ENCODE measurements around the gene AP3B1.

AP3B1 gene

DNA sequence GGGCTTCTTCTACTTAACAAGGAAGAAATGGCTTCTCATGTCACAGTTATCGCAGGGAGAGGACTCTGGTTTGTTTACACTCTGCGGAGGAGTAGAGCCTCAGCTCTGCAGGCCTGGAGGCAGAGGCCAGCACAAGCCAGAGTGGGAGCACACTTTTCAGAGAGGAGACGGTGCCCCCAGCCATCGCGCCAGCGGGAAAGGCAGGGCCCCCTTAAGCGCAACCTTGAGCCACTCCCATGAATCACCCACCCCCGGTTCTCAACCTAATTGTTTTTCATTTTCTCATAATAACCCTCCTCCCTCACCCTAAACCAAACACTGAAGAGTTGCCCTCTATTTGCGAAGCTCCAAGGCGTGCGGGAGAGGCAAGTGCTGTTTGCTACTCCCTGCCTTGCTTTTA, 309.9 kb downstream of the AP3B1 start:
- Histone ChIP-seq H3K14ac (ENCODE audit: low read length) (no peak overlapping the region), H3K4me1 (ENCODE audit: control insufficient read depth in 1 of 2, insufficient read depth in 2 of 2, low read length in 2 of 2) (peaks cover 8 to 9% of the 10 kb centered on the region in 2 experiments), H3K27ac (ENCODE audit: low read depth, low read length) (no peak overlapping the region), H3K27me3 (ENCODE audit: insufficient read depth, low read length) (no peaks in the 10 kb centered on the region), H3K9me3 (ENCODE audit: insufficient read depth, low read depth, low read length) (no peaks in the 10 kb centered on the region), H2AK5ac (ENCODE audit: low read length) (no peak overlapping the region), H3K79me2 (ENCODE audit: control insufficient read depth, insufficient read depth, low read length, poor library complexity) (no peaks in the 10 kb centered on the region), H4K91ac (ENCODE audit: low read depth, low read length) (no peak overlapping the region), H3K36me3 (ENCODE audit: control insufficient read depth in 1 of 2, insufficient read depth in 2 of 2, low read length in 2 of 2) (no peaks in the 10 kb centered on the region), H3K23ac (ENCODE audit: low read length) (no peak overlapping the region), H2AFZ (ENCODE audit: insufficient read depth, low read length, poor library complexity) (no peak overlapping the region), H2BK5ac (ENCODE audit: low read depth, low read length, poor library complexity) (no peak overlapping the region), H3K4me2 (ENCODE audit: low read length) (no peak overlapping the region), H3K79me1 (ENCODE audit: low read length) (no peaks in the 10 kb centered on the region), H3K4me3 (ENCODE audit: low read depth, low read length) (no peak overlapping the region), H3K18ac (ENCODE audit: low read length) (no peak overlapping the region), H2BK12ac (ENCODE audit: low read length) (no peak overlapping the region), H4K8ac (ENCODE audit: low read depth, low read length) (no peak overlapping the region), H3K9ac (ENCODE audit: low read length) (no peak overlapping the region), H2BK120ac (ENCODE audit: insufficient read depth, low read length, poor library complexity) (no peak overlapping the region), H3K4ac (ENCODE audit: low read depth, low read length) (no peak overlapping the region), H4K12ac (ENCODE audit: low read depth, low read length) (no peak overlapping the region)
- DNase-seq, result no peak
- WGBS (ENCODE audit: extremely low coverage, insufficient coverage, insufficient read length), result 100% methylated on average over 1 of the region's 11 CpGs

DNA sequence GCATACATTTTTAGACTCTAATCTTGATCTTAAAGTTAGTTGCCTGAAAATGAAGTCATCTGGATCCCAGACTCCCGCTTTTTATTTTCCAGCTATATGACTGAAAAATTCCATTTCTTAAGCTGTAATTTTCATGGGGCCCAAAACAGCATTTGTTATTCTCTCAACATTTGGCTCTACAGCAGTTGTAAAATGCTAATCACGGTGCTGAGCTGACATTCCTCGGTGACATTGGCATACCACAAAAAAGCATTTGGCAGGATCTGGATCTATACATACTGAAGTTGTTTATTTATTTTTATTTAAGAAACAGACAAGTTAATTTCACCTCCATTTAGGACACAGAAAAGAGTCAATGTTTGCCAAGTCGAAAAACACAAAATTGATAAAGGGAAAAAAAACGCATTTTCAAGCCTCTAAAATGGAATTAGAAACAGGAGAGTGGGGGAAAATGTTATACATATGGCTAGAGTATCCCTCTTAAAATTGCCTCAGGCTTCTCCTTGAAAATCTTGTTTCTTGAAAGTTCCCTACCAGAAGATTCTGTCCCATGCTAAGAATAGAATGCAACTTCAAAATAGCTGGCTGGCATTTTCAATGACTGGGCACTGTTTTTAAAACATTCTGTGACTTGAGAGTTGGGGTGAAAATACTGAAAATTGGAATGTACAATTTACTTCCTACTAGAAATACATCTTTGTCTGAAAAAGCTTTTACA, 310.9 kb downstream of the AP3B1 start:
- H3K79me2 ChIP-seq (ENCODE audit: control insufficient read depth, insufficient read depth, low read length, poor library complexity), result no peaks in the 10 kb centered on the region
- H3K18ac ChIP-seq (ENCODE audit: low read length), result no peak overlapping the region
- peaks cover 8 to 9% of the 10 kb centered on the region in 2 experiments for H3K4me1 ChIP-seq (ENCODE audit: control insufficient read depth in 1 of 2, insufficient read depth in 2 of 2, low read length in 2 of 2)
- H3K79me1 ChIP-seq (ENCODE audit: low read length), result no peaks in the 10 kb centered on the region
- no peak overlapping the region for H3K23ac ChIP-seq (ENCODE audit: low read length)
- no peak overlapping the region for H3K14ac ChIP-seq (ENCODE audit: low read length)
- no peak overlapping the region for H3K4ac ChIP-seq (ENCODE audit: low read depth, low read length)
- no peak for DNase-seq
- H3K27me3 ChIP-seq (ENCODE audit: insufficient read depth, low read length), result no peaks in the 10 kb centered on the region
- no peak overlapping the region for H2BK120ac ChIP-seq (ENCODE audit: insufficient read depth, low read length, poor library complexity)
- no peak overlapping the region for H3K9ac ChIP-seq (ENCODE audit: low read length)
- no peaks in the 10 kb centered on the region for H3K36me3 ChIP-seq (ENCODE audit: control insufficient read depth in 1 of 2, insufficient read depth in 2 of 2, low read length in 2 of 2)
- H3K27ac ChIP-seq (ENCODE audit: low read depth, low read length), result no peak overlapping the region
- no peaks in the 10 kb centered on the region for H3K9me3 ChIP-seq (ENCODE audit: insufficient read depth, low read depth, low read length)
- H2AFZ ChIP-seq (ENCODE audit: insufficient read depth, low read length, poor library complexity), result no peak overlapping the region
- no peak overlapping the region for H4K8ac ChIP-seq (ENCODE audit: low read depth, low read length)
- WGBS (ENCODE audit: extremely low coverage, insufficient coverage, insufficient read length), result no CpG with 5 or more reads among the region's 5 CpGs
- H2BK12ac ChIP-seq (ENCODE audit: low read length), result no peak overlapping the region
- no peak overlapping the region for H3K4me2 ChIP-seq (ENCODE audit: low read length)
- H3K4me3 ChIP-seq (ENCODE audit: low read depth, low read length), result no peak overlapping the region
- H2BK5ac ChIP-seq (ENCODE audit: low read depth, low read length, poor library complexity), result no peak overlapping the region
- no peak overlapping the region for H2AK5ac ChIP-seq (ENCODE audit: low read length)
- H4K91ac ChIP-seq (ENCODE audit: low read depth, low read length), result no peak overlapping the region
- H4K12ac ChIP-seq (ENCODE audit: low read depth, low read length), result no peak overlapping the region

DNA sequence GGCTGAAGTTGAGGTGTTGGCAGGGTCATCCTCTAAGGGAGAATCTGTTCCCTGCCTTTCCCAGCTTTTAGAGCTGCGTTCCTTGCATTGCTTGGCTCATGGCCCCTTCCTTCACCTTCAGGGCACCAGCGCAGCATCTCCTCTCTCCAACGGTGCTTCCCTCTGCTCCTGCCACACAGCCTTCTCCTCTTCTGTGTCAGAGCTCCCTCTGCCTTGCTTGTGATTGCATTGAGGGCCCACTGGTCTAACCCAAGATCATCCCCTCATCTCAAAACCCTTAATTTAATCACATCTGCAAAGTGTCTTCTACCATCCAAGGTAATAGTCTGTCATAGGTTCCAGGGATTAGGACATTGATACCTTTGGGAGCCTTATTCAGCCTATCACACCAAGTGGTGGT, 312.7 kb downstream of the AP3B1 start:
- H2BK12ac ChIP-seq (ENCODE audit: low read length), result no peak overlapping the region
- H4K12ac ChIP-seq (ENCODE audit: low read depth, low read length), result no peak overlapping the region
- H2BK120ac ChIP-seq (ENCODE audit: insufficient read depth, low read length, poor library complexity), result no peak overlapping the region
- H3K14ac ChIP-seq (ENCODE audit: low read length), result no peak overlapping the region
- no peaks in the 10 kb centered on the region for H3K36me3 ChIP-seq (ENCODE audit: control insufficient read depth in 1 of 2, insufficient read depth in 2 of 2, low read length in 2 of 2)
- no peaks in the 10 kb centered on the region for H3K79me1 ChIP-seq (ENCODE audit: low read length)
- H3K9ac ChIP-seq (ENCODE audit: low read length), result no peak overlapping the region
- no peak overlapping the region for H2AFZ ChIP-seq (ENCODE audit: insufficient read depth, low read length, poor library complexity)
- H3K4me1 ChIP-seq (ENCODE audit: control insufficient read depth in 1 of 2, insufficient read depth in 2 of 2, low read length in 2 of 2), result peaks cover 6 to 8% of the 10 kb centered on the region in 2 experiments
- no CpG with 5 or more reads among the region's 3 CpGs for WGBS (ENCODE audit: extremely low coverage, insufficient coverage, insufficient read length)
- no peak overlapping the region for H4K8ac ChIP-seq (ENCODE audit: low read depth, low read length)
- H3K9me3 ChIP-seq (ENCODE audit: insufficient read depth, low read depth, low read length), result no peaks in the 10 kb centered on the region
- H3K4ac ChIP-seq (ENCODE audit: low read depth, low read length), result no peak overlapping the region
- H3K18ac ChIP-seq (ENCODE audit: low read length), result no peak overlapping the region
- H3K23ac ChIP-seq (ENCODE audit: low read length), result no peak overlapping the region
- no peaks in the 10 kb centered on the region for H3K79me2 ChIP-seq (ENCODE audit: control insufficient read depth, insufficient read depth, low read length, poor library complexity)
- H2BK5ac ChIP-seq (ENCODE audit: low read depth, low read length, poor library complexity), result no peak overlapping the region
- no peak overlapping the region for H3K4me2 ChIP-seq (ENCODE audit: low read length)
- no peak for DNase-seq
- H3K4me3 ChIP-seq (ENCODE audit: low read depth, low read length), result no peak overlapping the region
- no peak overlapping the region for H4K91ac ChIP-seq (ENCODE audit: low read depth, low read length)
- H3K27me3 ChIP-seq (ENCODE audit: insufficient read depth, low read length), result no peaks in the 10 kb centered on the region
- H2AK5ac ChIP-seq (ENCODE audit: low read length), result no peak overlapping the region
- no peak overlapping the region for H3K27ac ChIP-seq (ENCODE audit: low read depth, low read length)

DNA sequence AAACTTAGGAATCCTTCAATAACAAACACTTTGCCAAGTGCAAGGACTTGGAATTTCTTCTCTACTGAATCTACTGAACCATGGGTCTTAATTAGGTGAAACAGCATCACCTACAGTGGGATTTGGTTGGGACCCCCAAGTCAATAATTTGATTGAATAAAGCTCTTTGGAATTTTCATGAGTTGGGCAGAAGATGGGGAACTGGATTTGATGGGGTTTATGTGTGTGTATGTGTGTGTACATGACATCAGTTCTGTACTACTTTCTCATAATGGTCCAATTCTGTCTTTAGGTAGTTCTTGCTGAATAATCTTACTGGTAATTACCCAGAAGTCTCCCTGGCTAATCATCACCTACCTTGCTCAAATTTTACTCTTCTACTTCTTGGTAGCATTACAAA, 319.9 kb downstream of the AP3B1 start:
- no peaks in the 10 kb centered on the region for H3K79me2 ChIP-seq (ENCODE audit: control insufficient read depth, insufficient read depth, low read length, poor library complexity)
- H3K27me3 ChIP-seq (ENCODE audit: insufficient read depth, low read length), result peaks cover 20% of the 10 kb centered on the region
- H2BK12ac ChIP-seq (ENCODE audit: low read length), result no peak overlapping the region
- no peak overlapping the region for H4K12ac ChIP-seq (ENCODE audit: low read depth, low read length)
- H4K8ac ChIP-seq (ENCODE audit: low read depth, low read length), result no peak overlapping the region
- H3K4ac ChIP-seq (ENCODE audit: low read depth, low read length), result no peak overlapping the region
- H3K9ac ChIP-seq (ENCODE audit: low read length), result no peak overlapping the region
- H3K14ac ChIP-seq (ENCODE audit: low read length), result no peak overlapping the region
- H3K4me1 ChIP-seq (ENCODE audit: control insufficient read depth in 1 of 2, insufficient read depth in 2 of 2, low read length in 2 of 2), result peaks cover 6 to 10% of the 10 kb centered on the region in 2 experiments
- no peak overlapping the region for H3K23ac ChIP-seq (ENCODE audit: low read length)
- no peaks in the 10 kb centered on the region for H3K79me1 ChIP-seq (ENCODE audit: low read length)
- peaks cover 4% of the 10 kb centered on the region for H3K9me3 ChIP-seq (ENCODE audit: insufficient read depth, low read depth, low read length)
- no peak overlapping the region for H3K27ac ChIP-seq (ENCODE audit: low read depth, low read length)
- no peak overlapping the region for H2AK5ac ChIP-seq (ENCODE audit: low read length)
- DNase-seq, result no peak
- H2BK5ac ChIP-seq (ENCODE audit: low read depth, low read length, poor library complexity), result no peak overlapping the region
- no peak overlapping the region for H3K18ac ChIP-seq (ENCODE audit: low read length)
- no peak overlapping the region for H3K4me3 ChIP-seq (ENCODE audit: low read depth, low read length)
- no peak overlapping the region for H2BK120ac ChIP-seq (ENCODE audit: insufficient read depth, low read length, poor library complexity)
- H4K91ac ChIP-seq (ENCODE audit: low read depth, low read length), result no peak overlapping the region
- H2AFZ ChIP-seq (ENCODE audit: insufficient read depth, low read length, poor library complexity), result no peak overlapping the region
- H3K4me2 ChIP-seq (ENCODE audit: low read length), result no peak overlapping the region
- no peaks in the 10 kb centered on the region for H3K36me3 ChIP-seq (ENCODE audit: control insufficient read depth in 1 of 2, insufficient read depth in 2 of 2, low read length in 2 of 2)
